ENCODE data around the gene ZNF420.

DNA sequence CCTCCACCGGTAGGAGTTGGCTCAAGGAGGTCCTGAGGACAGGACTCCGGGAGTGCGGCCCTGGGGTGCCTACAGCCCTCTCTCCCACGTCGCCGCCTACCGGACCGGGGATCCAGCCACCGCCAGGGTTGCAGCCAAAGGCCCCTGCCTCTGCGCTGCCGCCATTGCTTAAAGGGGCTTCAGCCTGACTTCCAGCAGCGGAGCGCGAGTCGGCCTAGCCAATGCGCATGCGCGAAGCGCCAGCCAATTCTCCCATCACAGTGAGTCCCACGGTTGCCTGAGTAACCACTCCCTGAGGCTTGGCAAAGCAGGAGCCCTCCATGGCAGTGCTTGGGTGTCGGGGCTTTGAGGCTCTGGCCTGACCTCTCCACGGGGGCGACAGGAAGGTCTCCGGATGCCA lies 21.5 kb upstream of the ZNF420 start:
- TF ChIP-seq, protein P1, sequence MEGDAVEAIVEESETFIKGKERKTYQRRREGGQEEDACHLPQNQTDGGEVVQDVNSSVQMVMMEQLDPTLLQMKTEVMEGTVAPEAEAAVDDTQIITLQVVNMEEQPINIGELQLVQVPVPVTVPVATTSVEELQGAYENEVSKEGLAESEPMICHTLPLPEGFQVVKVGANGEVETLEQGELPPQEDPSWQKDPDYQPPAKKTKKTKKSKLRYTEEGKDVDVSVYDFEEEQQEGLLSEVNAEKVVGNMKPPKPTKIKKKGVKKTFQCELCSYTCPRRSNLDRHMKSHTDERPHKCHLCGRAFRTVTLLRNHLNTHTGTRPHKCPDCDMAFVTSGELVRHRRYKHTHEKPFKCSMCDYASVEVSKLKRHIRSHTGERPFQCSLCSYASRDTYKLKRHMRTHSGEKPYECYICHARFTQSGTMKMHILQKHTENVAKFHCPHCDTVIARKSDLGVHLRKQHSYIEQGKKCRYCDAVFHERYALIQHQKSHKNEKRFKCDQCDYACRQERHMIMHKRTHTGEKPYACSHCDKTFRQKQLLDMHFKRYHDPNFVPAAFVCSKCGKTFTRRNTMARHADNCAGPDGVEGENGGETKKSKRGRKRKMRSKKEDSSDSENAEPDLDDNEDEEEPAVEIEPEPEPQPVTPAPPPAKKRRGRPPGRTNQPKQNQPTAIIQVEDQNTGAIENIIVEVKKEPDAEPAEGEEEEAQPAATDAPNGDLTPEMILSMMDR (IDR thresholded peaks at IDR 0.05): no peak
- no peak for TF ChIP-seq POLR2A (IDR thresholded peaks at IDR 0.05)
